K562 (cell line): ENCODE measurements around the gene CTDSP1. TPM values are rescaled to one million over a fixed set of nuclear protein-coding genes. Genes with fewer than 3 reads are reported as not detected.
A peak's percentile ranks its signal among the peaks of the same experiment; 100 is the strongest.

Experiments used
- AFF1 ChIP-seq, 2 experiments: fragments of 450-650 bp; IDR thresholded peaks; 2 replicates each; pipeline ENCODE4 v1.6.1; 2018; ENCODE audit warnings: mild to moderate bottlenecking in 2 of 2, low read depth in 1 of 2; ENCODE audit not compliant: partially characterized antibody in 2 of 2
- CBX2 ChIP-seq: fragments of 200-600 bp; sonication (generic); IDR thresholded peaks from one replicate; pipeline ENCODE4 v1.6.1; 2012; ENCODE audit warnings: mild to moderate bottlenecking, low read length, inconsistent platforms; ENCODE audit not compliant: insufficient read depth, poor library complexity, severe bottlenecking
- ESRRA ChIP-seq: fragments of 450-650 bp; IDR thresholded peaks from 2 replicates; pipeline ENCODE4 v1.6.1; 2014; ENCODE audit warnings: low read depth, mild to moderate bottlenecking, moderate library complexity, borderline replicate concordance
- FOXP1 ChIP-seq: sonication (generic); formaldehyde crosslinking; IDR thresholded peaks from 2 replicates; pipeline ENCODE4 v1.8.0; 2022; ENCODE audit warnings: mild to moderate bottlenecking, missing genetic modification reagents
- FUS ChIP-seq: fragments of 200-400 bp; formaldehyde crosslinking; optimal IDR thresholded peaks from 2 replicates; pipeline ENCODE3; 2017; ENCODE audit warnings: low read depth, low read length
- KHSRP ChIP-seq: fragments of 450-650 bp; IDR thresholded peaks from 2 replicates; pipeline ENCODE4 v1.6.1; 2017
- L3MBTL2 ChIP-seq: fragments of 450-650 bp; IDR thresholded peaks from 2 replicates; pipeline ENCODE4 v1.6.1; 2016; ENCODE audit warnings: mild to moderate bottlenecking, moderate library complexity
- MTA3 ChIP-seq: fragments of 450-650 bp; formaldehyde crosslinking; IDR thresholded peaks from 2 replicates; pipeline ENCODE4 v1.6.1; 2017; ENCODE audit warnings: mild to moderate bottlenecking, borderline replicate concordance
- SETDB1 ChIP-seq: IDR thresholded peaks from one replicate; pipeline ENCODE4 v1.6.1; 2012; ENCODE audit warnings: low read length, control low read depth, inconsistent platforms
- SPI1 ChIP-seq: IDR thresholded peaks from 2 replicates; pipeline ENCODE4 v1.6.1; 2011; ENCODE audit warnings: low read depth, low read length, control low read depth, borderline replicate concordance
- STAT5B ChIP-seq: fragments of 250-450 bp; sonication (Bioruptor Pico); IDR thresholded peaks from 2 replicates; pipeline ENCODE4 v1.8.0; 2021; ENCODE audit warnings: mild to moderate bottlenecking, inconsistent platforms
- ZNF133 ChIP-seq: fragments of 250-450 bp; sonication (Bioruptor Pico); IDR thresholded peaks from 2 replicates; pipeline ENCODE4 v1.4.0; 2020; ENCODE audit warnings: mild to moderate bottlenecking
- ZNF217 ChIP-seq: sonication (generic); formaldehyde crosslinking; IDR thresholded peaks from 2 replicates; pipeline ENCODE4 v1.8.0; 2022; ENCODE audit warnings: mild to moderate bottlenecking, missing genetic modification reagents
- ZNF41 ChIP-seq: fragments of 250-450 bp; sonication (Bioruptor Pico); conservative IDR thresholded peaks from 2 replicates; pipeline ENCODE4 v1.4.0; 2020; ENCODE audit warnings: mild to moderate bottlenecking
- ZNF695 ChIP-seq: fragments of 450-650 bp; formaldehyde crosslinking; IDR thresholded peaks from 2 replicates; pipeline ENCODE4 v1.4.0; 2020; ENCODE audit warnings: mild to moderate bottlenecking, moderate library complexity
- ZNF717 ChIP-seq: fragments of 250-450 bp; sonication (Bioruptor Pico); IDR thresholded peaks from 2 replicates; pipeline ENCODE4 v1.5.0; 2021
- ZNF785 ChIP-seq: fragments of 250-450 bp; sonication (Bioruptor Pico); IDR thresholded peaks from 2 replicates; pipeline ENCODE4 v1.4.0; 2020; ENCODE audit warnings: mild to moderate bottlenecking
- polyA plus RNA-seq, 8 experiments: library from polyadenylated mRNA; depleted of rRNA in 4 of 8; stranded (reverse) in 5 of 8; unstranded in 3 of 8; fragments of >200 nt; fragmentation: Nextera tagmentation in 2 of 8; fragmentation: Illumina TruSeq in 1 of 8; extraction: Ambion mirVana in 2 of 8; extraction: Trizol in 1 of 8; gene quantifications; 2 replicates each; pipeline versions ENCODE4 v1.2.1 to v1.2.3, GENCODE V29; 2011 to 2014; ENCODE audit warnings: inconsistent platforms in 1 of 8, missing spikeins in 1 of 8
- total RNA-seq, 7 experiments: library from RNA; depleted of rRNA in 6 of 7; stranded (reverse); fragments of >200 nt in 6 of 7; fragmentation: Illumina TruSeq in 2 of 7; extraction: Trizol in 2 of 7; gene quantifications; 2 replicates each; pipeline versions ENCODE4 v1.2.1 to v1.2.3, GENCODE V29; 2011 to 2021; ENCODE audit warnings: low replicate concordance in 1 of 7
- TF ChIP-seq, protein P1 (sequence below): fragments of 450-650 bp; IDR thresholded peaks from 2 replicates; pipeline ENCODE4 v1.6.1; 2016; ENCODE audit warnings: low read depth

The CTDSP1 gene
- total and polyA plus RNA-seq, 9 of the 15 experiments (the other 6 are each of a cell fraction or from before 2014, with no cell fraction given), result 2.4 to 74.8 (median 45.8) TPM

GRCh38 chr2:218406209-218406948 is 6.7 kb downstream of the CTDSP1 start (continued):
- TF ChIP-seq CBX2, result no peak
- no peak for TF ChIP-seq AFF1 (IDR thresholded peaks at IDR 0.05; ENCODE audit: low read depth in 1 of 2, partially characterized antibody in 2 of 2)
- TF ChIP-seq ZNF217 (CRISPR knock-in tag), result no peak
- TF ChIP-seq ZNF785 (CRISPR knock-in tag), result no peak
- peak; percentile 24; the same call in 1 of the 2 replicates for TF ChIP-seq MTA3
- TF ChIP-seq ZNF695 (CRISPR knock-in tag), result no peak
- peak; percentile 50; the same call in 1 of the 2 replicates for TF ChIP-seq SPI1
- no peak for TF ChIP-seq ZNF41 (CRISPR knock-in tag)
- TF ChIP-seq, protein P1, sequence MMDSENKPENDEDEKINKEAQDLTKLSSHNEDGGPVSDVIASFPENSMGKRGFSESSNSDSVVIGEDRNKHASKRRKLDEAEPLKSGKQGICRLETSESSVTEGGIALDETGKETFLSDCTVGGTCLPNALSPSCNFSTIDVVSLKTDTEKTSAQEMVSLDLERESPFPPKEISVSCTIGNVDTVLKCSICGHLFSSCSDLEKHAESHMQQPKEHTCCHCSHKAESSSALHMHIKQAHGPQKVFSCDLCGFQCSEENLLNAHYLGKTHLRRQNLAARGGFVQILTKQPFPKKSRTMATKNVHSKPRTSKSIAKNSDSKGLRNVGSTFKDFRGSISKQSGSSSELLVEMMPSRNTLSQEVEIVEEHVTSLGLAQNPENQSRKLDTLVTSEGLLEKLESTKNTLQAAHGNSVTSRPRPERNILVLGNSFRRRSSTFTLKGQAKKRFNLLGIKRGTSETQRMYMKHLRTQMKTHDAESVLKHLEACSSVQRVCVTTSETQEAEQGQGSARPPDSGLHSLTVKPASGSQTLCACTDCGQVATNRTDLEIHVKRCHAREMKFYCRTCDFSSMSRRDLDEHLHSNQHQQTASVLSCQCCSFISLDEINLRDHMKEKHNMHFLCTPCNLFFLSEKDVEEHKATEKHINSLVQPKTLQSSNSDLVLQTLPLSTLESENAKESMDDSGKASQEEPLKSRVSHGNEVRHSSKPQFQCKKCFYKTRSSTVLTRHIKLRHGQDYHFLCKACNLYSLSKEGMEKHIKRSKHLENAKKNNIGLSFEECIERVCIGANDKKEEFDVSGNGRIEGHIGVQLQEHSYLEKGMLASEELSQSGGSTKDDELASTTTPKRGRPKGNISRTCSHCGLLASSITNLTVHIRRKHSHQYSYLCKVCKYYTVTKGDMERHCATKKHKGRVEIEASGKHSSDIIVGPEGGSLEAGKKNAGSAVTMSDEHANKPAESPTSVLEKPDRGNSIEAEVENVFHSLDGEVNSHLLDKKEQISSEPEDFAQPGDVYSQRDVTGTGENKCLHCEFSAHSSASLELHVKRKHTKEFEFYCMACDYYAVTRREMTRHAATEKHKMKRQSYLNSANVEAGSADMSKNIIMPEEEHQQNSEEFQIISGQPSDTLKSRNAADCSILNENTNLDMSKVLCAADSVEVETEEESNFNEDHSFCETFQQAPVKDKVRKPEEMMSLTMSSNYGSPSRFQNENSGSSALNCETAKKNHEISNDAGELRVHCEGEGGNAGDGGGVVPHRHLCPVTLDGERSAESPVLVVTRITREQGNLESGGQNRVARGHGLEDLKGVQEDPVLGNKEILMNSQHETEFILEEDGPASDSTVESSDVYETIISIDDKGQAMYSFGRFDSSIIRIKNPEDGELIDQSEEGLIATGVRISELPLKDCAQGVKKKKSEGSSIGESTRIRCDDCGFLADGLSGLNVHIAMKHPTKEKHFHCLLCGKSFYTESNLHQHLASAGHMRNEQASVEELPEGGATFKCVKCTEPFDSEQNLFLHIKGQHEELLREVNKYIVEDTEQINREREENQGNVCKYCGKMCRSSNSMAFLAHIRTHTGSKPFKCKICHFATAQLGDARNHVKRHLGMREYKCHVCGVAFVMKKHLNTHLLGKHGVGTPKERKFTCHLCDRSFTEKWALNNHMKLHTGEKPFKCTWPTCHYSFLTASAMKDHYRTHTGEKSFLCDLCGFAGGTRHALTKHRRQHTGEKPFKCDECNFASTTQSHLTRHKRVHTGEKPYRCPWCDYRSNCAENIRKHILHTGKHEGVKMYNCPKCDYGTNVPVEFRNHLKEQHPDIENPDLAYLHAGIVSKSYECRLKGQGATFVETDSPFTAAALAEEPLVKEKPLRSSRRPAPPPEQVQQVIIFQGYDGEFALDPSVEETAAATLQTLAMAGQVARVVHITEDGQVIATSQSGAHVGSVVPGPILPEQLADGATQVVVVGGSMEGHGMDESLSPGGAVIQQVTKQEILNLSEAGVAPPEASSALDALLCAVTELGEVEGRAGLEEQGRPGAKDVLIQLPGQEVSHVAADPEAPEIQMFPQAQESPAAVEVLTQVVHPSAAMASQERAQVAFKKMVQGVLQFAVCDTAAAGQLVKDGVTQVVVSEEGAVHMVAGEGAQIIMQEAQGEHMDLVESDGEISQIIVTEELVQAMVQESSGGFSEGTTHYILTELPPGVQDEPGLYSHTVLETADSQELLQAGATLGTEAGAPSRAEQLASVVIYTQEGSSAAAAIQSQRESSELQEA, result no peak
- TF ChIP-seq L3MBTL2, result 0 out of 2 replicates have a peak, but pooled peaks have one; percentile 7
- TF ChIP-seq FOXP1 (CRISPR knock-in tag), result no peak
- no peak for TF ChIP-seq FUS
- no peak for TF ChIP-seq STAT5B (CRISPR knock-in tag)
- no peak for TF ChIP-seq KHSRP
- TF ChIP-seq ZNF717 (CRISPR knock-in tag), result 0 out of 2 replicates have a peak, but pooled peaks have one; percentile 70
- TF ChIP-seq ESRRA, result no peak
- no peak for TF ChIP-seq ZNF133
- TF ChIP-seq SETDB1, result no peak
